Stimulated activated CD8-positive, alpha-beta memory T cell treated with anti-CD3 and anti-CD28 coated beads, Interleukin-12 subunit alpha, Interleukin-12 subunit beta, amount 100 ng/mL, for 4 hours (primary cell): Measurements from ENCODE around the gene RBM15.

Experiments
- DNase-seq: peaks from one replicate; pipeline ENCODE4 v3.0.0-alpha.2; 2020; ENCODE audit warnings: low read depth

Gene RBM15

GRCh38 chr1:110348050-110348449, 8.9 kb downstream of the RBM15 start:
- DNase-seq: no peak

DNA sequence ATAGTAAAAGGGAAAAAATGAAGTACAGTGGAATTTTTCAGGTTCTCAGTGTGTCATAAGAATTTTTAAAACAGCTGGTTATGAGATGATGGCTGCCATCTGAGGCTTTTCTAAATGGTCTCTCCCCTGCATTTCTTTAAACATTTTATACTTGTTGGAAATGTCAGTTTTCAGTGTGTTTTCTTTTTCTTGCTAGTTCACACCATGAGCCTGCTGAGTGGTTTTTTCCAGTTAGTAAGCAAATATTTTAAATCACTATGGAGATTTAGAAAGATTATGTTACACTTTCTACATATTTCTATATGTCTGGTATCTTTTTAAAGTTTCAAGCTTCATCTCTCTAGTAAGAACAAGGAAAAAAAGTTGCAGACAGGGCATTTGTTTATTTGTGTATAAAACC, 9.6 kb downstream of the RBM15 start:
- DNase-seq: no peak

DNA sequence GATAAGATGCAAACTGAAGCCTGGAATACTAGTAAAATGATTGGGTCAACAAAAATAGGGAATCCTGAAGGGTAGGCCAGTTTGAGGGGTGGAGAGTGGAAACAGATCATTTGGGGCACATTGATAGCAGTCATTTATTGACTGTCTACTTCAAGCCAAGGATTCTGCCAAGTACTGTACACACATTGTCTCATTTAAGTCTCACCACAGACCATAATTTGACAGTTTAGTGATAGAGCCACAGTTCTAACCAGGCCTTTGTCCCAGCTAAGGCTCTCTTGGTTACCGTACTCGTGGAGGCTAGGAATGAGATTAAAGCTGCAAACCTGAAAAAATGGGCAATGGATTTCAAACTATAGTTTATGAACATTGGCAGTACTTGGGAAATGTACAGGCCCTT, 11.2 kb downstream of the RBM15 start:
- DNase-seq: no peak

DNA sequence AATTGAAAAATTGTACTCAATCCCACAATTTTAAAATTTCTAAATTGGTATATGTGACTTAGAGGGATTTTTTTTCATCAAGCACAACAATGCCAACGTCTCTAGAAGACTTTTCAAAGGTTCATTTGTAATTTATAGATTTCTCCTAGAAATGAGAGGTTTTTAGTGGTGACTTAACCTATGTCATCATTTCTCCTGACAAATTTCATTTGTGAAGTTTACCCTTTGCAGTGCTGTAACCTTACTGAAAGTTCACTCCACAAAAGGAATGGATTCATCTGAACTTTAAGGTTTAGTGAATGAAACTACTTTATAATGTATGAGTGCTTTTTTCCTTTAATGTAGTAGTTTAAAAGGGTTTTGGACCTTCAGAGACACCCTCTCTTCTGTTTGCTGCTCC, 16.1 kb downstream of the RBM15 start:
- DNase-seq: no peak

DNA sequence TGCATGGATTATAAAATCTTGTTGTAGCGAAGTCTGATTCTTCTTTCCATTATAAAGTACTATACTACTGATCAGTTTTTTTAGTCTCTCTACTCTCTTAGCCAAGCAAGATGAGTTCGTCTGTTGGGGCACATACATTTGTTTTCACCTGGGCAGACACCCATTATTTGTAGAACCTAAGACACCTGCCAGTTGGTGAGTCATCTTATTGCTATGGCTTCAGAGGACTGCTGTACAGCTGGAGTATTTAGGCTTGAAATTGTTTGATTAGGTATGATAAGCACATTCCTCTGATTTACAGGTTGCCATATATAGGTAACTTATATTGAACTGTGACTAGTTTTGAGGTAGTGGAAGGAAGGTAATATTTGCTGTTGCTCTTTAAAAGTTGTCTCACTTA, 17.2 kb downstream of the RBM15 start:
- no peak for DNase-seq

GRCh38 chr1:110360431-110360830, 21.3 kb downstream of the RBM15 start:
- no peak for DNase-seq

DNA sequence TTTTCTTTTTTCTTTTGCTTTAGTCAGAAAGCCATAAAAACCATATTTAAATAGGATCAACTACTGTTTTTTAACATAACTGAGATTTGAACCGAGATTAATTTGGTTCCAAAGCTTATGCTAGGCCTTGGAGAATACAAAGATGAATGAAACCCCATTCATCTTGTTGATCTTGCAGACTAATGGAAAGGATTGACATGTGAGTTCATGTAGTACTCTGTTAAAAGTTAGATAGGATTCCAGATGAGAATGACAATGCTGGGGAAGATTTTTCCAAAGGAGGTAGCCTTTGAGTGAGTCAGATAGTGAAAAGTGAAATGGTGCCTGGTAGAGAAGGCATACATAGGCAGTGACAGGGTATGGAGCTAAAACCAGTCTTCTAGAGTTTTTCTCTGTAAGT, 22.7 kb downstream of the RBM15 start:
- DNase-seq: no peak

GRCh38 chr1:110364221-110364620, 25.0 kb downstream of the RBM15 start:
- DNase-seq: no peak

DNA sequence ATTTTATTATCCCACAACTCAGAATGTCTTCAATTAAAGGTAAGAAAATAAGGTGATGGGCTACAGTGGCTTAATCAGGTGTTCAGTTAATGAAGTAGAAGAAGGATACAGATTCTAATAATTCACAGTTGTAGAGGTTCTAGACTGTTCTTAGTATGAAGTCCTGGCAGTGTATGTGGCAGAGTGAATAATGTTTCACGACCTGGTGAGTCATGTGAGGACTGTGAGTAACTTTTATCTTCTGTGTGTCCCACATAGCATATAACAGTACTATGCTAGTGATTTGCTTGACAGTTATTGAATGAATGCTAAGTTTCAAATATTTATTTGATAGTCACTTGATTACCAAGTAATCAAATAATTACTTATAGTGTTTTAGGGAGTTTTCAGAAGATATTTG, 31.6 kb downstream of the RBM15 start:
- DNase-seq: no peak

DNA sequence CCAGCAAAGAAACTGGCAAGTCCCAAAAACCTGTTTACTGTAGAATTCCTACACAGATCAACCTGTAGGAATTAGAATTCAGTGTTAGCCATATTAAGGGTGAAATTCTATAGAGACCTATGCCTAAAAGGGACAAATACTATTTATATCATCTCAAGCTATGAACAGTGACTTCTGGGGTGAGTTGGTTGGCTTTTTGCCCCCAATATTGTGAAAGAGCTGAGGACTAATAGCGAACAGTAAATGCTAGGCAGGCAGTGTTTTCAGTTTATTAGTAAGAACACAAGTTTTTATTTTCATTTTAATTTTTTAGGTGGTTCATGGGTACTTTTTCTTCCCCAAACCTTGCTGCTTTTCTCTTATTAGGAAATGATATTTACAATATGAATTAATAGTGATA, 36.3 kb downstream of the RBM15 start:
- no peak for DNase-seq

GRCh38 chr1:110380672-110381283, 41.6 kb downstream of the RBM15 start:
- DNase-seq: no peak

DNA sequence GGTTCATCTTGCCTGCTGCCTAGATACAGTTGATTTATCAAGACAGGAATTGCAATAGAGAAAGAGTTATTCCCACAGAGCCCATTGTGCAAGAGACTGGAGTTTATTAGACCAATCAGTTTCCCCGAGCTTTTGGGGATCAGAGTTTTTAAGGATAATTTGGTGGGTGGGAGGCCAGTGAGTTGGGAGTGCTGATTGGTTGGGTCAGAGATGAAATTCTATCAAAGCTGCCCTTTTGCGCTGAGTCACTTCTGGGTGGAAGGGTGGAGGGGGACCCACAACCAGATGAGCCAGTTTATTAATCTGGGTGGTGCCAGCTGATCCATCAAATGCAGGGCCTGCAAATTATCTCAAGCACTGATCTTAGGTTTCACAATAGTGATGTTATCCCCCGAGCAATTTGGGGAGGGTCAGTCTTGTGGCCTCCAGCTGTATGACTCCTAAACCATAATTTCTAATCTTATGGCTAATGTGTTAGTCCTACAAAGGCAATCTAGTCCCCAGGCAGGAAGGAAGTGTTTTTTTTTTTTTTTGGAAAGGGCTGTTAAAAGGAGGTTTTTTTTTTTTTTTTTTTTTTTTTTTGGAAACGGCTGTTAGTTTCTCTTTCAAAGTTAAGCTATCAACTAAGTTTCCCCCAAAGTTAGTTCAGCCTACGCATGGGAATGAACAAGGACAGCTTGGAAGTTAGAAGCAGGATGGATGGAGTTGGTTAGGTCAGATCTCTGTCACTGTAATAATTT, 44.2 kb downstream of the RBM15 start:
- DNase-seq: no peak

GRCh38 chr1:110384581-110385321, 45.6 kb downstream of the RBM15 start:
- no peak for DNase-seq

DNA sequence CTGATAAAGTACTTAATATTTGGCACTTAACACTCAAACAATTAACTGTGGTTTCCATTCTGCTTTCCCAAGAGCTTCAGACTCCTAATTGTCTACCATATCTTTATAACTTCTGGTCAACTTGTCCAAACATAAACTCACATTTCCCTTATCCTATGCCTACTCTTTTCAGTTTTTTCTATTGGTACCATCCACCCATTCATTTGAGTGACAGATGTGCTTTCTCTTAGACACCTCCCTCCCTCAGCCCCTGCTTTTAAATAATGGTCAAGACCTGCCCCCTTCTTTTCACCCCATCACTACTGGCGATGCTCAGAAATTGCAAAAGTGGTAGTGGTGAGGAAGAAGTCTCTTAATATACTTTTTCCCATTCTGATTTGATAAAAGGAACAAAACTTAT, 46.2 kb downstream of the RBM15 start:
- DNase-seq: no peak

GRCh38 chr1:110387048-110387754, 48.0 kb downstream of the RBM15 start:
- DNase-seq: no peak

DNA sequence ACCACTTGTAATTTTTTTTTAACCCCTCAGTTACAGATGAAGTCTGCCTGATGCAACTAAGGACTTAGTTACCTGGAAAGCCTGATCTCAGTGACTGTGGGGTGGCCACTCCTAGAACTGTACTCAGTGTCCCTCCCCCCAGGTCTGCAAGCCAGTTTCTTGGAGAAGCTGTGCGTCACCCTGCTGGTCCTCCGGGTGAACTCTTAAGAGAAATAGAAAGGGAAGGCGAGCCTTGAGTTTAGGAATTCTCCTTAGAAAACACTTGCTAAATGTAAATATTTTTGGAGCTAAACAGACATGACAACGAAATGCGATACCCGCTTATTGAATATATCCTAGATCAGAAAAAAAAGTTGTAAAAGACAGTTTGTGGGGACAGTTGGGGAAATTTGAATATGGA, 50.9 kb downstream of the RBM15 start:
- no peak for DNase-seq

DNA sequence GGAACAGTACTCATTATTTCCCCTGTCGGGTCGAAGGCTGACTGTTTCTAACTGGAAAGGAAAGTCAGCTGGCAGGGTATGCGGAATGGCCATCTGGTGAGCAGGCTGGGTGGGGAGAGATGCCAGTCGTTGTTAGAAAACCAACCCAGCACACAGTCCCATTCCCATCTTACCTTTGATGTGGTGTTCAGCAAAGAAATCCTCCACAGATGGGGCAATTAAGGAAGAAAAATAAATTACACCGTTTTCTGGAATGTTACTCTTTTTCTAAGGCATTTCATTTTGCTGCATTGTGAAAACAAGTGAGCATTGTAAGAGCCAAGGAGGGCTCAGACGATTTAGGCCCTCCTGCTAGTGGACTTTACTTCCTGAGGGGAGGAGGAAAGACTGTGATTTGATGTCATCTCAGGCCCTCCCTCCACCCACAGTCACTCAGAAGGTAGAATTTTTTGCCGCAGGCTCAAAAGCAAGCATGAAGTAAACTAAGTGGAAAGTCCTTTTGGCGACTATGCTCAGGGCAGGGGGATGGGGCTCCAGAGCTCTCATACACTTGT, 51.6 kb downstream of the RBM15 start, which contains the start of gene SLC16A4:
Gene SLC16A4 (minus strand): TSS at position 335 of the 554 bp plus-strand sequence. CDS start 1,703 bp downstream, outside the sequence.
- no peak for DNase-seq

DNA sequence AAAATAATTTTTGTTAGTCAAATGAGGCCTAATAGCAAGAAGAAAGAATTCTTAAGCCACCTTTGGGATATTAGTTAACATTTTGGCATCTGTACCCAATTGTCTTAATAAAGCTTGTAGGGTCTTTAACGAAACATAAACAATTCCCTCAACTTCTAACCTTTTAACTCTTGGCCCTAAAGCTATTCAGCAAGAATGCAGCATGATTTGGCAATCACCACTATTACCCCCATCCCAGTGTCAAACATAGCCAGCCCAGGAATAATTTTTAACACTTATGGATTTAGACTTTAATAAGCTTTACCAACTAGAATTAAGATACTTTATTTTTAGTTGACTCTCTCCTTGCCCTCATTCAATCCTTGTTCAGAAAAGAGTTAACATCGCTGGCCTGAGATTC, 54.1 kb downstream of the RBM15 start:
- DNase-seq: no peak

- DNase-seq: no peak
These were observed 54.7 kb downstream of the RBM15 start for GRCh38 chr1:110393691-110394492.

- no peak for DNase-seq
These were observed 55.3 kb downstream of the RBM15 start for GRCh38 chr1:110394493-110394820.
